Left renal pelvis (tissue), 4 donors: ENCODE data around the gene NR4A1. TPM values are rescaled to one million over a fixed set of nuclear protein-coding genes. Genes with fewer than 3 reads are reported as not detected.

Experiments
- DNase-seq, 4 donors: peaks; one replicate each; pipeline ENCODE4 v3.0.0-alpha.2; 2013; ENCODE audit warnings: low read depth in 4 of 4, low spot score in 3 of 4
- polyA plus RNA-seq, 4 donors: library from polyadenylated mRNA; unstranded; fragments of 120-200 nt; gene quantifications; one replicate each; pipeline ENCODE4 v1.2.1, GENCODE V29; 2013; ENCODE audit not compliant: insufficient read length in 4 of 4

The NR4A1 gene
- polyA plus RNA-seq, 4 donors = 9.1 to 410 (median 18.3) TPM

DNA sequence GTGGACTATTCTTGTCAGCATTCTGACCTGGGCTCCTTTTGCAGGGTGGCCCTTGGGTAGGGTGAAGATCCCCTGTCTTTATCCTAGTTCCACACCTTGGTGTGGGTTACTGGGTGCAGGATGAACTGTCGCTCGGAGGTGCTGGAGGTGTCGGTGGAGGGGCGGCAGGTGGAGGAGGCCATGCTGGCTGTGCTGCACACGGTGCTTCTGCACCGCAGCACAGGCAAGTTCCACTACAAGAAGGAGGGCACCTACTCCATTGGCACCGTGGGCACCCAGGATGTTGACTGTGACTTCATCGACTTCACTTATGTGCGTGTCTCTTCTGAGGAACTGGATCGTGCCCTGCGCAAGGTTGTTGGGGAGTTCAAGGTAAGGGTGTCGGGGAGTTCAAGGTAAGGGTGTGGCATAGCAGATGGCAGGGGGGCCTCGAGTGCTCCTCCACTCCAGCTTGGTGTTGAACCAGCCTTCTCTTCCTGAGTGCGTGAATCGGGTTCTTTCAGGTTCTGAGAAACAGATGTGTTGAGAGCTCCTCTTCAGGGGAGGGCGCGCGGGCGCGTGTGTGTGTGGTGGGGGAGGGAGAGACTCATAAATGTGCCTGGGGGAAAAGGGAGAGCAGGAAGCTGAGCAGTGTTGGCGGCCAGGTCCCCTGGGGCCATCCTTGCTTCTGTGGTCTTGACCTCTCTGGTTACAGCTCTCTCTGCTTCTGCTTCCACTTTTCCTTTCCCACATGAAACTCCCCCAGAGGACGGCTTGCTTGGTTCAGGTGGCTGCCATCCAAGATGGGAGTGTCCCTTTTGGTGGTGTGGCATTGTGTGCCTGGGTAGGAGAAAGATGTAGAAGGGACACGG is 22.5 kb downstream of the NR4A1 start:
- no peak for DNase-seq

DNA sequence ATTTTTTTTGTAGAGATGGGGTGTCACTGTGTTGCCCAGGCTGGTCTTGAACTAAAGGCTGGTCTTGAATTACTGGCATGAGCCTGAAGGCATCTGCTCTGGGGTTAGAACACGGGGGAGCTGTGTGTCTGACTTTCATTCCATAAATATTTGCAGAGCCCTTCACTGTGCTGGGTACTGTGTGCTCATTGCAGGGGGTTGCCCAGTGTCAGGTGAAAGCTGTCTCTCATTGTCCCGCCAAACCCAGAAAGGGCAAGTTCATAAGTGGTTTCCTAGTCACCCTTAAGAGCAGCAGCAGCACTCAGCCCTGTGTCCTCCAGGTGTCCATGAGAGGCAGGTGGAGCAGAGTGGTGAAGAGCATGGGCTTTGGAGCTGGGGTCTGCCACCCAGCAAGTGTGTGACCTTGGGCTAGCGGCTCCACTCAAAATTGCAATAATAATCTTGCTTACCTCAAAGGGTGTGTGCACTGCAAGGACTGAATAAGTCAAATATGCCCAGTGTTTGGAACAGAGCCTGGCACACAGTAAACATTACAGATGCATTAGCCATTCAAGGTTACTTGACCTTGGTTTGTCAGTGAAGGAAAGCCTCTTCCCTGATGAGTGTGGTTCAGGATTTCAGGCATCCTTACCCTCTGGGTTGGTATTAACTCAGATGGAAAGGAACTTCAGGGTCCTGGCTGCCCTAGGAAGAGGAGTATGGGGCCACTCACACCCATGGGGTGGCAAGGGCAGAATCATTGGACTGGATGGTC is 23.9 kb downstream of the NR4A1 start:
- no peak for DNase-seq

DNA sequence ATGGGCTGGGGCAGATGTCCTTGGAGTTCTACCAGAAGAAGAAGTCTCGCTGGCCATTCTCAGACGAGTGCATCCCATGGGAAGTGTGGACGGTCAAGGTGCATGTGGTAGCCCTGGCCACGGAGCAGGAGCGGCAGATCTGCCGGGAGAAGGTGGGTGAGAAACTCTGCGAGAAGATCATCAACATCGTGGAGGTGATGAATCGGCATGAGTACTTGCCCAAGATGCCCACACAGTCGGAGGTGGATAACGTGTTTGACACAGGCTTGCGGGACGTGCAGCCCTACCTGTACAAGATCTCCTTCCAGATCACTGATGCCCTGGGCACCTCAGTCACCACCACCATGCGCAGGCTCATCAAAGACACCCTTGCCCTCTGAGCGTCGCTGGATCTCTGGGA is 25.6 kb downstream of the NR4A1 start:
- DNase-seq = no peak

DNA sequence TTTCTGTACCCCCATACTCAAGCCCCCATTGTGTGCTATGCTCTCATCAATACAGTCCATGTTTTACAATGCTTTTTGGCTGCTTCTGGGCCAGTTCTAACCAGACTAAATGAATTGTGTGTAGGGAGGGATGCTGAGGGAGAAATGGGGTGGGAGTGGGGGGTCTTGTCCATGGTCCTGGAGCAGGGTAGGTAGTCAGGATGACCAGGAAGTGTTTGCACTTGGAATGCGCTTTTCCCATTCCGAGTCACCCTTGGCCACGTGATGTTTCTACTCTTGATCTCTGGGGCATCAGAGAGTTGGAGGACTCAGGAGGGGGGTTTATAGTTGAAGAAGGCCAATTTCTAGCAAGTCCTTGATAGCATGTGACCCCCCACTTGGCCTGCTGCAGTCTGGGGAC is 27.0 kb downstream of the NR4A1 start:
- DNase-seq = no peak

DNA sequence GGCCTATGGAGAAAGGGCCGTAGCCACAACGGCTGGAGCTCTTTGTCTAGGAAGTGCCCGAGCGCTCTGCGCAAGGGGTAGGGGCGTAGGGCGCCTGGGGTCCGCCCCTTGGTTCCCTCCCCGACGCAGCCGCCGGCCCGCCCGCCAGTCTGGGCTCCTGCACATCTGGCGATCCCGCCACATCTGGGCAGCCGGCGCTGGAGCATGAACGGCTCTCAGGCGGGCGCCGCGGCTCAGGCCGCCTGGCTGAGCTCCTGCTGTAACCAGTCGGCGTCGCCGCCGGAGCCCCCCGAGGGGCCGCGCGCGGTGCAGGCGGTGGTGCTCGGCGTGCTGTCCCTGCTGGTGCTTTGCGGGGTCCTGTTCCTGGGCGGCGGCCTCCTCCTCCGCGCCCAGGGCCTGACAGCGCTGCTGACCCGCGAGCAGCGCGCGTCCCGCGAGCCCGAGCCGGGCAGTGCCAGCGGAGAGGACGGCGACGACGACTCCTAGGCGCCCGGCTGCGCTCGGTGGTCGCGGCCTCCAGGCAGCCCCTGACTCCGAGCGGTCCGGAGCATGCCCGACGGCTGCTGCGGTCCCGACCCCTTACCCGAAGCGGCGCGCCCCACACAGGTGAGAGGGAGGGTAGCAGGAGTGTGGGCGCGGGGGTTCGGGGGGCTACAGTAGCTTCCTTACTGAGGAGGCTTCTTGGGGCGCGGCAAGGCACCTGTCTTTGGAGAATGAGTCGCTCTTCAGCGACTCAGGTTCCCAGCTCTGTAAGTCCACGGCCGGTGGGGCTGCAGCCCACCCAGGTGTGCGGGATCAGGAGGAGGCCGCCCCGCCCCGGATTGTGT is 28.5 kb downstream of the NR4A1 start, which contains the start of gene SMIM41:
Gene SMIM41 (plus strand): TSS at position 129 of the 827 bp plus-strand sequence. CDS start 76 bp downstream, at position 205.
- no peak for DNase-seq

DNA sequence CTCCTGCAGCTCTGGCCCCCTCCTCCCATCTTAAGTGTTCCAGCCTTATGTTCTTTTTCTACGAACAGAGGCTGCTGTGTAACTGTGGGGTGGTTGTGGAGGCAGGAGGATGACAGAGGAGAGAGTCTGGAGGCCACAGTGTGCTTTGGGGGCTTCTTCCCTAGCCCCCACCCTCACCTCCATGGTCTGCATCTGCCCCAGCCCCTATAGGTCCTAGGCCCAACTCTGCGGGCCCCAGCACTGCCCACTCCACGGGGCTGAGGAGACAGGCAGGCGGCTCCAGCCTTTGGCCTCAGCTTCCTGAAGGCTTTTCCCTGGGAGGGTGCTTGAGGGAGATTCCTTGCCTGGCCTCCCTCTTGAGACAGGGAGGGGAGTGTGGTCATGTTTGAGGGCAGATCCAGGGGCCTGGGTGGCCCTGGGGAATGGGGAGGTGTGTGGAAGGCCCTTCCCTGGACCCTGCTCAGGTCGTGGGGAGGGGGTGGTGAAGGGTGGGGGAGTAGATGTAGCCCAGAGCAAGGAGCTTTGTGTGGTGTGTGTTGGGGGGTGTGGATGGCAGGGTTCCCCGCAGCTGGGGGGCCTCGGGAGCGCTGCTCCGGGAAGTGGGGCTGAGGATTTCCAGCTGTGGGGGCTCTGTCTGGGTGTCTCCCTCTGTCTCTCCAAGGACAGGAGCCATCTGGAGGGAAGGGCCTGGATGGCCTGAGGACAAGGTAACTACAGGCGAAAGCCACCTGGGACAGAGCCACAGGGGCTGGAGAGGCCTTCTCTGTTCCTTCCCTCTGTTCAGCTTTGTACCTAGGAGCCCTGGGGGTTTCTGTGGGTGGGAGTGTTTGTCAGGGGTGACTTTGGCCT is 29.4 kb downstream of the NR4A1 start:
- DNase-seq = no peak

DNA sequence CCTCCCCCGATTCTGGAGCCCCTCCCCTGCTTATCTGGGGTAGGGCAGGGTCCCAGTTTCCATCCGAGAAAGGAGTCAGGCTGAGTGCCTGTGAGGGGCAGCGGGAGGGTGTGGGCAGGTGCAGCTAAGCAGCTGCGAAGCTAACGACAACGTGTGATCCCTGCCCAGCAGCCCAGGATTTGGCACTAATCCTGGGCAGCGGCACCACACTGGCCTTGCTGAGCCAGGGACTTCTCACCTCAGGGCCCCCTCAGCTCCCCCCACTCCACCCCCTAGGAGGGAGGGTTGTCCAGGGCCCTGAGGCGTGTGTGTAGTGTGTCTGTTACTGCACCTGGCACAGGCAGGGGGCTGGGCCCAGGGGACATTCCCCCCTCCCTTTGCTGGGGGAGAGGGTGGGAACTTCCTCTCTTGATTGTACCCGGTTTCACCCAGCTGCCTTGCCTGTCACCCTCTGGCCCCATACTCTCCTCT is 30.1 kb downstream of the NR4A1 start:
- no peak for DNase-seq

DNA sequence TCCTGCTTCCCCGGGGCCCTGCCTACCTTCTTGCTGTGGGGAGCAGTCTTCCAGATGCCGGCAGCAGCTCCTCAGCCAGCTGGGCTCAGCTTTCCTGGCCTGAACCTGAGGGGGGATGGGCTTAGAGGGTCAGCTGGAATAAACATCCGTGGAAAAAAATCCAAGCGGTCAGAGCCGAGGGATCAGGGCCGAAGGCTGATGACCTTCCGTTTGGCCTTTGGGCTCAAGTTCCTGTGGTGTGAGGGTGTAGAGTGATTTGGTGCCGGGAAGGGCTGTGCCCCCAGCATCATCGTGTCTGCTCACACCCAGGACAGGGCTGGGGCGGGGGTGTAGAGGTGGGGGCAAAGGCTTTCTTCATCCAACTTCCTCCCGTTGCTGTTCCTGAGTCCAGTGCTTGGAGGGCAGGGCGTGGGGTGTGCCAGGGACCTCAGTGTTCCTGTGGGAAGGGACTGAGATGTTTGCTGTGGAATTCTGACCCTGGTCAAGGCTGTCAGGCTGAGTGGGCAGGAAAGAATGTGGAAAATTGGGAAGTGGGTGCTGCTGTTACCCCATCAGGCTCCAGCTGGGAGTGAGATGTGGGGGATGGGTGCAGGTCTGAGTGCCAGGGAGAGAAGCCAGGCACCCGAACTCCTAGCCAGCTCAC is 30.9 kb downstream of the NR4A1 start:
- no peak for DNase-seq

DNA sequence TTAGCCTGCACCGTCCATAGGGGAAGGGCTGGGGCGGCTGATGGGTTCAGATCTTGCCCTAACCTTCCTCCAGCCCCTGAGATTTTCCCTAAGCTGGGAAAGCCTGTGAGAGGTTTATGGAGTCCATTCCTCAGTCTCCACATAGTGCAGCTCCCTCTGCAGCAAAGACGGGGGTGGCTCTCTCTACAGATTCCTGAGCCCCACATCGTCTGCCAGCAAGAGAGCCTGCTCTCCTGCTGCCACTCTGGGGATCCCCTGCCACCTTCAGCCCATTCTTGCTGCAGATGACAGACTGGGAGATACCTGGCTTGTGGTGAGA is 31.4 kb downstream of the NR4A1 start:
- no peak for DNase-seq

DNA sequence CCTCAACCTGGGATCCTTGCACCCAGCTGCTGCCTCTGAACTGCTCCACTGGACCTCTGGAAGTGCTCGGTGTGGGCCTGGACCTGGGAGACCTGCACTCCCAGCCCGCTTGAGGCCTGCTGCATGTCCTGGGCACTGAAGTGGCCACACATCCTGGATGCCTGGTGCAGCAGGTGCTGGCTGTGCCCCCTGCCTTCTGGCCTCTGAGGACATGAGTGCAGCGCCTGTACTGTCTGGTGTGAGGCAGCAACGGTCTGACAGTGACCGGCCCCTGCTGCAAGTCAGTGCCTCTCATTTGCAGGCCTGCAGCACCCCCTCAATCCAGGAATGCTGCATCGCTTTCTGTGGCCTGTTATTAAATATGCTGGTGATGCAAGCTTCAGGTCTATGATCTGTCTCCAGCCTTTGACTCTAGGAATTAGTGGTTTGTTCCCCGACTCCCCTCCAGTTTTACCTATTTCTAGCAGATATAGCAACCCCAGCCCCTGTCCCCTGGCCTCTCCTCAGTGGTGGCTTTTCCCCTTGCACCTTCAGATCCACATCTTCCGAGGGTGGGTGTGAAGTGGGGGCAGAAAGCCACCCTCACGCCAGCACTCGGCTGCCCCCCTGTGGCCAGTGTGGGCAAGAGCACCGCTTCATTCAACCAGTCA is 31.9 kb downstream of the NR4A1 start:
- no peak for DNase-seq

DNA sequence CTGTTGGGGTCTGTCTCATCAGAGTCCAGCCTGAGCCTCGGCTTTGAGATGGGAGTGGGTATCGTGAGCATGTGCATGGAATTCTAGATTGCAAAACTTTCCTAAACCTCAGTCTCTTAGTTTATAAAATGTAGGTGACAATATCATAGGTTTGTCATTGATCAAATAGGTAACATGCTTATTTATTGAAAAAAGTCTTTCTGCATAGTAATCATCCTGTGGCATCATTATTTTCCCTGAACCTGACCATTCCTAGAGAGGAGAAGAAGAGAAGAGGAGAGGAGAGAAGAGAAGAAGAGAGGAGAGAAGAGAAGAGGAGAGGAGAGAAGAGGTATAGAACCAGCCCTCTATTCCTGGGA is 32.4 kb downstream of the NR4A1 start:
- DNase-seq = no peak

DNA sequence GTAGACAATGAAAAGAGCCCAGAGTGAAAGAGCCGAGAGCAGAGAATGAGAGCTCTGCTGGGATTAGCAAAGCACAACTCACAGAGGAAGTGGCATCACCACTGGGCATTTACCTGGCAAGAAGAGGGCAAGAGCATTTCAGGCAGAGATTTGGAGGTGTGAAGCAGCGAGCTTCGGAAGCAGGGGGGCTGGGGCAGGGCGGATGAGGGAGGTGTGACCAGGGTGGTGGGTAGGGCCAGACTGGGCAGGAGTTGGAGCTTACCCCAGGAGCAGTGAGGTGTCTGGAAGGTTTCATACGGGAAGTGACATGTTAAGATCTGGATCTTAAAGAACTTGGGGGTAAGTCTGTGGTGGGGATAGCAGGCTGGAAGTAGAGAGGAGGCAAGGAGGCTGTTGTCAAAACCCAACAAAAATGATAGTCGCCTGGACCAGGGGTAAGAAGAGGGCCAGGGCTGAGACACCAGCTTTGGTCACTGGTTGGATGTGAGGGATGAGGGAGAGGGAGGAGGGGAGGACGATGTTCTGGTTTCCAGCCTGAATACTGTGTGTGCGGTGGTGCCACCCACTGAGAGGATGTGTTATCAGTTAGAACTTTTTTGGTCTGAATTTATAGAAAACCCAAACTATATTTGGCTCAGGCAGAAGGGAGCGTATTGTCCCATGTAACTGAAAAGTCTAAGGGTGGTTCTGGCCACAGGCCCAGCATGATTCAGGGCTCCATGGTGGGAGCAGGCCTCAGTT is 33.4 kb downstream of the NR4A1 start:
- DNase-seq = no peak

DNA sequence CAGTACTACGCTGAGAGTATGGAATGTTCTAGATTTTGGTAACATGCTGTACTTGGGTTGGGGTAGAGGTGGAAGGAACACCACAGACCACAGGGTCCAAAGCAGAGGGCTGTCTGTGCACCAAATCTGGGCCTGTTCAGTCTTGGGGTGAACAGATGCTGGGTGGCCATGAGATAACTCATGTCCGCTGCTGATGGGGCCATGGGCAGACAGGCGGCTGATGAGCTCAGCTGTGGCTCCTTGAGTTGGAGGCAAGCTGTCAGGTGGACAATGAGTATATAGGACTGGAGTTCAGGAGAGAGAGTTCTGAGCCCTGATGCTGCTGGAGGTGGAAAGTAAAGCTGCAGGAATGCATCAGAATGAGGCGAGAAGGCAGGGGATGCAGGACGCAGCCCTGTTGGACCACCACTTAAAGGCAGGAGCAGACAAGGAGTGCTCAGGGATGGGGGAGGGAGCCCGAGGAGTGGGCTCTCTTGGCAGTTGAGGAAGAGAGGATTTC is 34.5 kb downstream of the NR4A1 start:
- no peak for DNase-seq

DNA sequence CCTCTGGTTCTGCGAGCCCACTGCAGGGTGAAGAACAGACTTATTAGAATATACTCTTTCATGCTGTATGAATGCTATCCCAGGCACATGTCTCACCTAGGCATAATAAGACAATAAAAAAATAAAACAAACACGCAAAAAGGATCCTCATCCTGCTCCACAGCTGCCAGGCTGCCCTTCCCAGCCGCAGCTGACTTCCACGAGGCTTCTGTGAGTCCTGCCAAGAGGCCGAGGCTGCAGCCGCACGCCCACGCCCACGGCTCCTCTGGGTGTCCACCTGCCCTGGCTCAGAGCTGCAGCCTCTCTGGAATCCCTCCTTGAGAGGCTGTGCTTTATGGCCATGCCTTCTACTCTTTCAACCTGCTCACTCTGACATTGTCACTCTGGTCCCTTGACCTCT is 35.1 kb downstream of the NR4A1 start:
- DNase-seq = no peak

DNA sequence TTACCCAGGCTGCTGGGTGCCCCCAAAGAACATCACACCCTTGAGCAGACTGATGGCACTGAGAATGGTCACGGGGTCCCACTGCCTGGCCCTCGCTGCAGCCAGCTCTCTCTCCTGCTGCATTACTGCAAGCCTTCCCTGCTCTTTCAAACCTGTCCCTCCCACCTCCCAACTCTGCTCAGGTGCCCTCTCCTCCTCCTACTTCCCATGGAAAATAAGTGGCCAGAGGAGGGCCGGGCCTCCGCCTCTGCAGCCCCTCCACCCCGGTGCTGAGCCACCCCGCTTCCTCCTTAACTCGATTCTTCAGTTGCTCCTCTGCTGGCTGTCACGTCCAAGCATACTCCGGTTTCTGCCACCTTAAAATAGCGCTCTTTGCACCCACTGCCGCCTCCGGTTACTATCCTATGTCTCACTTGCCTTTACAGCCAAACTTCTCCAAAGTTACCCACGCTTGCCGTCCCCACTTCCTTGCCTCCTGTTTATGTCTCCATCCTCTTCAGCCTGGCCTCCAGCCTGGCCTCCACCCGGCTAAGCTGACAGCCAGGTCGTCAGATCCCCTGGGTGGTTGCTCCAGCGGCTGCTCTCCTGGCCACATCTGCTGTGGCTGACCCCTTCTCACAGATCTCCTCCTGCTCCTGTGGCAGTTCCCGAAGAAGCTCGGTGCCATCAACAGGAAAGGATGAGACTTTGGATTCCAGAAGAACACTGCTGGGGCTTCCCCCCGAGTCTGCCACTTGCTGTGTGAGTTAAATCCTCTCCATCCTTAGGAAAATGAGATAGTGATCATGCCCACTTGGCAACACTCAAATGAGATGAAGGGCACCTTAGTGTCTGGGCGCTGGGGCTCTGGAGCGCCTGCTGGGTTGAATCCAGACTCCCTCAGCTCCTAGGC is 35.9 kb downstream of the NR4A1 start:
- DNase-seq = no peak

DNA sequence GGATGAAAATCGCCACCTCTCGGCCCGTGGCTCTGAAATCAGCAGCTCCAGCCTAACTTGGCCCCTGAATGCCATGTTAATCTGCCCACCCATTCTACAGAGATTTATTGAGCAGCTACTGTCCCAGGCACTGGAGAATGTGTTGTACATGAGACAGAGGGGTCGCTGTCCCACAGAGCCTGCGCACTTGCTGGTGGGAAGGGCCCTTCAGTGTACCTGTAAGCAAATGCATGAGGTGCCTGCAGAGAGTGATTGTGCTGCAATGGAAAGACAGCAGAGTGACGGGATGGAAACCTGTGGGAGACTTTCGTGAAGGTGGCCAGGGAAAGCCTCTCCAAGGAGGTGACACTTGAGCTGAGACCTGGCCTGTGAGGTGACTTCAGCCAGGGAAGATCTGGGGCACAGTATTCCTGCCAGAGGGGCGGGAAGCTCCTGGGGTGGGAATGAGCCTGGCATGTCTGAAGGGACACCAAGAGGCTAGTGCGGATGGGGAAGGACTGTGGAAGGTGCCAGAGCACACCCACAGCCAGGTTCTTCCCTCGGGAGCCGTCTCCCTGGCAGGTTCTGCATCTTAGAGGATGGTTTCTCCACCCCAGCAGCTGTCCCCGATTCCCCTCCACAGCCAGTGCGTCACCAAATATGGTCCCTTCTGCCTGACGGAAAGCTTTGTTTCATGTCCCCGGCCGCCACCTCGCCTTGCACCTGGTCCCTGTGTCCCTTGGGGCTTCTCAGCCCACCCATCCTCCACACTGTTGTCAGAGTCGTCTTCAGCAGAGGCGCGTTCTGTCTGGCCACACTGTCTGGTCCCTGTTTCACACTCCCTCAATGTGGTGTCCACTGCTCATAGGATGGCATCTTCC is 36.9 kb downstream of the NR4A1 start:
- no peak for DNase-seq
